Heart right ventricle (tissue), 16 donors: ENCODE measurements around the gene SLC39A11. TPM values are rescaled to one million over a fixed set of nuclear protein-coding genes. Genes with fewer than 3 reads are reported as not detected.

Experiments
- ATAC-seq, 8 donors: fragments of 200-7000 bp; cut with Tn5 transposase; one replicate each; pipeline ENCODE4 v1.9.1; 2020; ENCODE audit warnings: mild to moderate bottlenecking in 8 of 8, moderate library complexity in 8 of 8, moderate number of reproducible peaks in 1 of 8
- DNase-seq, 2 donors: peaks; one replicate each; pipeline ENCODE4 v3.0.0-alpha.2; 2020
- H3K27ac ChIP-seq, 10 donors: fragments of 200-600 bp; sonication (generic) in 2 of 10; one replicate each; pipeline versions ENCODE4 v1.5.0 to v1.8.0; 2020 to 2022; ENCODE audit warnings: mild to moderate bottlenecking in 3 of 10
- H3K27me3 ChIP-seq, 7 donors: fragments of 200-600 bp; one replicate each; pipeline ENCODE4 v1.8.0; 2021 to 2022; ENCODE audit warnings: mild to moderate bottlenecking in 2 of 7
- H3K36me3 ChIP-seq, 9 donors: fragments of 200-600 bp; sonication (generic) in 1 of 9; one replicate each; pipeline versions ENCODE4 v1.5.0 to v1.8.0; 2020 to 2022; ENCODE audit warnings: mild to moderate bottlenecking in 2 of 9
- H3K4me1 ChIP-seq, 9 donors: fragments of 200-600 bp; sonication (generic) in 1 of 9; one replicate each; pipeline versions ENCODE4 v1.5.0 to v1.8.0; 2020 to 2022; ENCODE audit warnings: mild to moderate bottlenecking in 4 of 9
- H3K4me3 ChIP-seq, 10 donors: fragments of 200-600 bp; sonication (generic) in 2 of 10; one replicate each; pipeline versions ENCODE4 v1.5.0 to v1.8.0; 2020 to 2022; ENCODE audit warnings: mild to moderate bottlenecking in 7 of 10, moderate library complexity in 2 of 10
- H3K9me3 ChIP-seq, 11 donors: fragments of 200-600 bp in 10 of 11; sonication (generic) in 2 of 11; one replicate each; pipeline versions ENCODE4 v1.5.0 to v1.8.0; 2013 to 2022; ENCODE audit warnings: mild to moderate bottlenecking in 2 of 11, control low read depth in 1 of 11, moderate library complexity in 1 of 11
- WGBS, 2 donors: extraction: QIAGEN DNeasy Blood & Tissue Kit; methylation state at CpG; one replicate each; pipeline ENCODE4 v1.1.7; 2013; ENCODE audit warnings: inconsistent platforms in 1 of 2; 5-methylcytosine and 5-hydroxymethylcytosine counted together
- intact Hi-C, 10 donors: fragments of 100-400 bp; cut with DNase I; formaldehyde crosslinking; loops; one replicate each; pipeline versions ENCODE4 v1.11.1 to v1.14.2; 2022
- polyA plus RNA-seq, 2 donors: library from polyadenylated mRNA; stranded (reverse); fragments of 200-250 nt; gene quantifications; one replicate each; pipeline ENCODE4 v1.2.3, GENCODE V29; 2013
- total RNA-seq, 10 donors: library from RNA; stranded (reverse); fragmentation: NEBNext Ultra II Directional in 3 of 10; extraction: Animal tissue kit (Norgen Biotek cat#: 25700) in 3 of 10; gene quantifications; one replicate each; pipeline versions ENCODE4 v1.2.1 to v1.2.4, GENCODE V29; 2021 to 2023
- TF ChIP-seq, protein P1 (sequence below), 9 donors: fragments of 200-600 bp; sonication (generic) in 2 of 9; IDR thresholded peaks; one replicate each; pipeline versions ENCODE4 v1.5.0 to v1.8.0; 2021 to 2022; ENCODE audit warnings: antibody characterized with exemption in 9 of 9, mild to moderate bottlenecking in 5 of 9, moderate library complexity in 1 of 9
- donor health status: Arrhythmogenic right ventricular cardiomyopathy.
- donor health status: ischemic (EF 13 %, LVEDD 7.1; RV severe dilation, severe dysfunction).
- donor health status: healthy with polysubstance abuse.
- donor health status: DM: no; HTN: yes; CAD: no.
- donor health status: DM: no; HTN: no; CAD: no.
- donor health status: ischemic (EF 25% LVEDD 6.9; RV normal size, moderate dysfunction).
- donor health status: ischemic (EF 25% LVEDD 5.7; RV mildly dilated, moderate dysfunction).
- donor health status: healthy.
- donor health status: DM: yes; HTN: yes; CAD: no.
- donor health status: Ischemic cardiomyopathy.
- donor health status: ischemic (EF 35%, LVEDD 5.7; RV mildly dilated, moderate dysfunction).
- donor health status: nonischemic (EF 11% LVEDD 7.7; RV severe dilation, severe dysfunction).
- donor health status: DM: yes; HTN: yes; CAD: no.
- donor health status: PGD.
- donor health status: ischemic (EF 29% LVEDD 5.4; RV normal size, mild dysfunction).
- donor health status: nonischemic (EF 23%, LVEDD 6.1; RV moderate dilation, normal function).

Gene SLC39A11
- total and polyA plus RNA-seq, 12 donors = 2.4 to 11.3 (median 6.4) TPM

GRCh38 chr17:72657467-72658317 is 434.8 kb downstream of the SLC39A11 start:
- TF ChIP-seq, protein P1, sequence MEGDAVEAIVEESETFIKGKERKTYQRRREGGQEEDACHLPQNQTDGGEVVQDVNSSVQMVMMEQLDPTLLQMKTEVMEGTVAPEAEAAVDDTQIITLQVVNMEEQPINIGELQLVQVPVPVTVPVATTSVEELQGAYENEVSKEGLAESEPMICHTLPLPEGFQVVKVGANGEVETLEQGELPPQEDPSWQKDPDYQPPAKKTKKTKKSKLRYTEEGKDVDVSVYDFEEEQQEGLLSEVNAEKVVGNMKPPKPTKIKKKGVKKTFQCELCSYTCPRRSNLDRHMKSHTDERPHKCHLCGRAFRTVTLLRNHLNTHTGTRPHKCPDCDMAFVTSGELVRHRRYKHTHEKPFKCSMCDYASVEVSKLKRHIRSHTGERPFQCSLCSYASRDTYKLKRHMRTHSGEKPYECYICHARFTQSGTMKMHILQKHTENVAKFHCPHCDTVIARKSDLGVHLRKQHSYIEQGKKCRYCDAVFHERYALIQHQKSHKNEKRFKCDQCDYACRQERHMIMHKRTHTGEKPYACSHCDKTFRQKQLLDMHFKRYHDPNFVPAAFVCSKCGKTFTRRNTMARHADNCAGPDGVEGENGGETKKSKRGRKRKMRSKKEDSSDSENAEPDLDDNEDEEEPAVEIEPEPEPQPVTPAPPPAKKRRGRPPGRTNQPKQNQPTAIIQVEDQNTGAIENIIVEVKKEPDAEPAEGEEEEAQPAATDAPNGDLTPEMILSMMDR (IDR thresholded peaks at IDR 0.05) = no peak
- intact Hi-C loops = loop anchor here in 1 of 10 donors (10.0 kb wide), 1 partner anchor 103 kb away; no protein-coding TSS in a partner anchor
- no peaks in the 10 kb centered on the region for H3K9me3 ChIP-seq
- no peak overlapping the region for H3K4me3 ChIP-seq
- H3K27me3 ChIP-seq = no peaks in the 10 kb centered on the region
- no peak overlapping the region for H3K27ac ChIP-seq
- peaks cover 0 to 10% (median 0%) of the 10 kb centered on the region in 9 donors for H3K4me1 ChIP-seq
- 81 to 86% methylated on average over 9 of the region's 9 CpGs for WGBS, 2 donors
- H3K36me3 ChIP-seq = no peaks in the 10 kb centered on the region
- DNase-seq = no peak
- no peak for ATAC-seq

DNA sequence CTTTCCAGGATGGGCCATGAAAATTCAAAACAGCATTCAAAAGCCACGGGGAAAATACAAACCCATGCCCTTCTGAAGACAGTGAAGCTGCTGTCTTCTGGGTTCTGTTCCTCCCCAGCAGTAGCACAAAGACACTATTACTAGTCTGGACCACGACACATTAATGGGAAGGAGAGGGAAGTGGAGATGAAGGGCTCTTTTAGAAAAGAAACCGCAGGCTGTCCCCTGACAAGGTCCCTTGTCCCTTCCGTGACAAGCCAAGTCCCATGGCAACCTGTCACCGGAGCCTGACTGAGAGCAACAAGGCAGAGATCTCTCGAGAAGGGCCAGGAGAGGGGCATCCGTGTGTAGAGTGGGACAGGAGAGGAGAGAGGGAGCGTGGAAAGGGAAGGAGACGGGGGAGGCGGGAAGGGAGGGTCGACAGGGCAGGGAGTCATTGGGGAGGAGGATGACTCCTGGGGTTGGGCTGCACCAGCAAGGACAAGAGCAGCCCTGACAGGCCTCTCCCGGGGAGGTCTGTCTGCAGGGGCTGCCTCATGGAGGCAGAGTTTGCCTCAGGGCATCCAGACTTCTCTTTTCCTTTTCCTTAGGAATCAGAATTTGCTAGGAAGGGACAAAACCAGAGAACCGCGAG is 436.2 kb downstream of the SLC39A11 start:
- DNase-seq (no peak), ATAC-seq (no peak)
- 82% methylated on average over 14 of the region's 14 CpGs for WGBS, 2 donors
- Histone ChIP-seq H3K36me3 (no peaks in the 10 kb centered on the region), H3K4me3 (no peak overlapping the region), H3K27me3 (no peaks in the 10 kb centered on the region), H3K9me3 (no peaks in the 10 kb centered on the region), H3K4me1 (peaks cover 0 to 10% (median 0%) of the 10 kb centered on the region in 9 donors), H3K27ac (no peak overlapping the region)
- intact Hi-C loops = loop anchor here in 1 of 10 donors (10.0 kb wide), 1 partner anchor 101 kb away; no protein-coding TSS in a partner anchor
- TF ChIP-seq, protein P1 (IDR thresholded peaks at IDR 0.05) = no peak

GRCh38 chr17:72654706-72655105 is 437.8 kb downstream of the SLC39A11 start:
- 83 to 84% methylated on average over 12 of the region's 12 CpGs for WGBS, 2 donors
- H3K36me3 ChIP-seq = no peaks in the 10 kb centered on the region
- H3K4me1 ChIP-seq = peaks cover 0 to 10% (median 0%) of the 10 kb centered on the region in 9 donors
- DNase-seq (no peak), ATAC-seq (no peak)
- H3K4me3 ChIP-seq = no peak overlapping the region
- H3K9me3 ChIP-seq = no peaks in the 10 kb centered on the region
- intact Hi-C loops = loop anchor here in 1 of 10 donors (10.0 kb wide), 1 partner anchor 100 kb away; no protein-coding TSS in a partner anchor
- TF ChIP-seq, protein P1 (IDR thresholded peaks at IDR 0.05) = no peak
- H3K27ac ChIP-seq = no peak overlapping the region
- no peaks in the 10 kb centered on the region for H3K27me3 ChIP-seq

DNA sequence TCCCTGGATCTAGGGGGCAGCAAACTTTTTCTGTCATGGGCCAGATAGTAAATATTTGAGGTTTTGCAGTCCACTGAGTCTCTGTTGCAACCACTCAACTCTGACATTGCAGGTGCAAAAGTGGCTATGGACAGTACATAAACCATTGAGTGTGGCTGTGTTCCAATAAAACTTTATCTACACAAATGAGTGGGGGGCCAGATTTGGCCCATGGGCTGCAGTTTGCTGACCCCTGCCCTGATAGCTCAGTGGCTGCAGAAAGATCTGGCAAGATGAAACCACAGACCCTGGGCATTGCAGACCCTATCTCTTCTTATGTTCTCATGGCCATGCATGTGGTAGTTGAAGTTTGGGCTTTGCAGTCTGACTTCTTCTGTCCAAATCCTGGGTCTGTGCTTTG is 440.5 kb downstream of the SLC39A11 start:
- ATAC-seq = no peak
- H3K4me1 ChIP-seq = no peaks in the 10 kb centered on the region
- H3K36me3 ChIP-seq = peaks cover 0 to 7% (median 0%) of the 10 kb centered on the region in 9 donors
- no peak overlapping the region for H3K4me3 ChIP-seq
- H3K9me3 ChIP-seq = no peaks in the 10 kb centered on the region
- intact Hi-C loops = loop anchor here in 1 of 10 donors (10.0 kb wide), 1 partner anchor 97 kb away; no protein-coding TSS in a partner anchor
- TF ChIP-seq, protein P1 (IDR thresholded peaks at IDR 0.05) = no peak
- DNase-seq = no peak
- no peak overlapping the region for H3K27ac ChIP-seq
- H3K27me3 ChIP-seq = no peaks in the 10 kb centered on the region
